Stimulated activated CD8-positive, alpha-beta memory T cell treated with anti-CD3 and anti-CD28 coated beads, Interleukin-4, amount 100 ng/mL, for 48 hours (primary cell): ENCODE measurements around the gene OR2AT4.
"Not testable (repeated sequence)": the region's sequence is repeated elsewhere in the genome, so short reads cannot be mapped to it uniquely, and the experiment has no call there.

Experiments used
- DNase-seq: peaks from one replicate; pipeline ENCODE4 v3.0.0-alpha.2; 2020

The OR2AT4 gene

DNA sequence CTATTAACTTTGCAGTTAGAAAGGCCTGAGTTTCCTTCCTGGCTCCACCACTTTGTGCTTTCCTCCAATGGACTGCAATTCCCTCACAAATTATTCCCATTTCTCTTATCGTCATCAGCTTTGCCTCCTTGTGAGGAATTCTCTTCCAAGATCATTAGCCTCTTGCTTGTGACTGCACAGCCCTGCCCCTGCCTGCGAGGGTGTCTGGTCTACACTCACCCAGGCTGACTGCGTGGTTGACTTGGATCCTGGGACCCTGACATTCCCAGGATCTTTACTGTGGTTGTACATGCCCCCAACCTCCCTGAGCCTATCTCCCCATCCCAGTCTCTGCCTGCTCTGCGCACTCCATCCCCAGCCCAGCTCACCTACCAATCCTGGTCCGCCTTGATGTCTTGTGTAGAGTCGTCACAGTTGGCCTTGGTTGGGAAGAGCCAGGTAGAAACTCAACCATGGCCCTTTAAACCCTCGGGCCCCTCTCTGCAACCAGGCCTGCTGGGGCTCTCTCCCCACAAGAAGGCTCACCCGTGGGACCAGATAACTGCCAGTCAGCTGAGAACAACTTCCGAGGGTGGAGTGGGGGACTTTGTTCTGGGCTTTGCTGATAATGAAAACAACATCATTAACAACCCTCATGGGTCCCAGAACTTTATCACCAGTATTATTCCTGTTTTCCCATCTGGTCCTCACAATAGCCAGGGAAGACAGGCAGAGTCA, at the start of gene OR2AT4:
TSS of gene OR2AT4 (minus strand) at position 421 of the 717 bp plus-strand sequence.
- no peak for DNase-seq

DNA sequence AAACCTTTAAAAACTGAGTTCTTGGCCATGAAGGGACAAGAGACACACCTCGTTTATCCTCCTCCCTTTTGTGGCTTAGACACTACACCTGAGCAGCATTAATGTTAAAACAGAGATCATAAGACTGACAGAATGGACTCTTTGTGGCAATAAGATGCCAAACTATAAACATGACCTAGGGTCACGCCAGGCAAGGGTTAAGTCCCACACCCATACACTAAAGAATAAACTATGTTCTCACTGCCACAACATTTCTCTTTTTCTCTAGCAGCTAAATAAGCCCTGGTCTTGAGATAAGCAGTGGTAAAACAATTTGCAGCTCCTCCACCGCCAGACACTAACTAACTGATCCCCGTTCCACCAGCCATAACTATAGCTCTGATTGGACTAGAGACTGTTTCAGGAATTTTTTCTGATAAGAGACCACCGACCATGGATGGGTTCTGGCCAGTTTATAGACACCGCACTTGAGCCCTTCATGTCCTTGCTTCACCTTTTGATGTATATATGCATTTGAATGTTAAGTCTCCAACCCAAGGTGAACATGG, 49.4 kb upstream of the OR2AT4 start:
- DNase-seq, result no peak

DNA sequence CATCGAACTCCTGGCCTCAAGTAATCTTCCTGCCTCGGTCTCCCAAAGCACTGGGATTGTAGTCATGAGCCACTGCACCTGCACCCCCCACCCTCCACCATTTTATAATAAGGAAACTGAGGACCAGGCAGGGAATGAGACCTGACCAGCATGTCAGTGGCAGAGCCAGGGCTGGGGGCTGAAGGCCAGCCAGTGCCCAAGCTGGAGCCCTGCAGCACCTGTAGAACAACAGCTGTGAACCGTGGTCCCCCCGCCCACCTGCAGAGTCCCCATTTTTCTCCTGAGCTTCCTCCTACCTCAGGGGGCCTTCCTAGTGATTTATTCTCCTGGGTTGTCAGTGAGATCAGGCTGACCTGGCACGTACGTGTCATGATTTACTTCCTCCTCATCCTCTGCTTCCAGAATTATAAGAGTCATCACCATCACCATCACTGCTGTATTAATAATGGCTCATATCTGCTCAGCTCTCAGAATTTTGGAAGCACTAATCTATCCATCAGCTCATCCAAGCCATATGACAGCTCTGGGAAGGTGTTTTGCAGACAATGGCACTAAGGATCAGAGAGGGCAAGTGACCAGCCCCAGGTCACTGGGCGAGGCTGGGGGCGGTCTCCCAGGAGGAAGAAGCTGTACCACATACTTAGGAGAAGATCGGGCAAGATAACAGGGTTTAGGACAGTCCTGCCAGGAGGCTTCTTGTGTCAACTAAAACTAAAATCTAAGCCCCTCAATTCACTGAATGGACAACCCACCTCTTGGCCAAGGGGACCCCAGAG, 48.7 kb upstream of the OR2AT4 start:
- no peak for DNase-seq

DNA sequence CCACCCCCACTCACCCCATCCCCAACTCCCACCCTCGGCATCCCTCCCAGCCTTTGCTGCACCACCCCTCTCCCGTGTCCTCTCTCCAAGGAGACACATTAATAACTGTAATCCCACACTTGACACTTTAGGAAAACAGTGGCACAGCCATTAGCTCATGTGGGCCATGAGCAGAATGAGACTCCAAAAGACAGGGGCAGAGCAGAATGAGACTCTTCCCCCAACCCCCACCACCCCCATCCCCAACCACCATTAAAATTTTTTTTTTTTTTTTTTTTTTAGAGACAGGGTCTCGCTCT, 48.0 kb upstream of the OR2AT4 start:
- no peak for DNase-seq

DNA sequence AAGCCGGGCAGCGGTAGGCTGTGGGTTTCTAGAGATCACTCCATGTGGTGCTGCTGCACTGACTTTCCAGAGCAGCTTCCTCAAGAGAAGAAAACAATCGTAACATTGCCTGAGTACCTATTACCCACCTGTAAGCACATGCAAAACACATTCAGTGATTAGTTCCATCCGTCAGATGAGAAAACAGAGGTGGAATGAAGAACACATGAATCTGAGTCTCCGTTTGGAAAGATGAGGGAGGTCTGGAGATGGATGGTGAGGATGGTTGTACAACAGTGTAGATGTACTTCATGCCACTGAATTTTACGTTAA, 46.7 kb upstream of the OR2AT4 start:
- DNase-seq, result peak; percentile 15

DNA sequence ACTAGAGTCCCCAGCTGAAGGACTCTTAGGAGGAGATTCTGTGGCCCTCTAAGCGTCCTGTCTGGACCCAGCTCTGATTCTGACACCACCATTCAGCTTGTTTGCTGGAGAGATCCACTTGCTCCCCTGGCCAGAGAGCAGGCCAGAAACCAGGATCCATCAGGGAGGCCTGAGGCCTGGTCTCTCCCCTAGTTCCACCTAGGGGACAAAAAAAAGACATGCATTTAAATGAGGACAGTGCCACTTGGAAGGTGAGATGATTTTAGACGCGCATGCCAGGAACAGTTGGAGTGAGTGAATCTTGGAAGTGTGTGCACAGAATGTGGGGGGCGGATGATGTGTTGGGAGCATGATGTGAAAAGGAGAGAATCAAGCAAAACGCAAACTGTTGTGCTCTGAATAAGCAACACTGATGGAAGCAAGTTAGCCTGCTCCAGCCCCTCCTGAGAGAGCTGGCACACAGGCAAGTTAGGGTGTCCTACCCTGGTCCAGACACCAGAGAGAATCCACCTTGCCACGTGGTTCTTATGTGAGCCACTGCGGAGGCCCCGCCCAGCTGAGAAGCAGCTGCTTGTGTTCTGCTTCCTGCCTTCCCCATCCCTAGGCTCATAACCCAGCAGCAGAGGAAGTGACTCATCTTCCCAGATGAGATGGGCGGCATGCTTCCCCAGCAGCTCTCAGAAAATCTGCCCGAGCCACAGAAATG, 46.2 kb upstream of the OR2AT4 start:
- peak; percentile 78 for DNase-seq

DNA sequence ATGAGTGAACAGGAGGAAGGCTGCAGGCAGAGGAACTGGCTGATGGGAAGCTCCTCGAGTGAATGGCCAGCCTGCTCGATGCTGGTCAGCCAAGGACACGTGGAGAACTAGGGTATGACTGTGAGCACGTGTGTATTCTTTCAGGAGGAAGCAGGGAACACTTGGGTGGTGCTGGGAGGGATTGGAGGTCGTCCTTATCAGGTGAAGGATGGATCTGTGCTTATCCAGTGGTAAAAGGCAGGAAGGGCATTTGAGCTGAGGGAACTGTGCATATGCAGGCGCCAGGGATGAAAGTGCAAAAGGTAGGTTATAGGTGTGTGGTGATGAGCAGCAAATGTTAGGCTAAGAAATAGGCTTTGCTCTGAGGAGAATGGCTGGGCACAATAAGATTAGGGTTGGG, 44.5 kb upstream of the OR2AT4 start:
- no peak for DNase-seq

DNA sequence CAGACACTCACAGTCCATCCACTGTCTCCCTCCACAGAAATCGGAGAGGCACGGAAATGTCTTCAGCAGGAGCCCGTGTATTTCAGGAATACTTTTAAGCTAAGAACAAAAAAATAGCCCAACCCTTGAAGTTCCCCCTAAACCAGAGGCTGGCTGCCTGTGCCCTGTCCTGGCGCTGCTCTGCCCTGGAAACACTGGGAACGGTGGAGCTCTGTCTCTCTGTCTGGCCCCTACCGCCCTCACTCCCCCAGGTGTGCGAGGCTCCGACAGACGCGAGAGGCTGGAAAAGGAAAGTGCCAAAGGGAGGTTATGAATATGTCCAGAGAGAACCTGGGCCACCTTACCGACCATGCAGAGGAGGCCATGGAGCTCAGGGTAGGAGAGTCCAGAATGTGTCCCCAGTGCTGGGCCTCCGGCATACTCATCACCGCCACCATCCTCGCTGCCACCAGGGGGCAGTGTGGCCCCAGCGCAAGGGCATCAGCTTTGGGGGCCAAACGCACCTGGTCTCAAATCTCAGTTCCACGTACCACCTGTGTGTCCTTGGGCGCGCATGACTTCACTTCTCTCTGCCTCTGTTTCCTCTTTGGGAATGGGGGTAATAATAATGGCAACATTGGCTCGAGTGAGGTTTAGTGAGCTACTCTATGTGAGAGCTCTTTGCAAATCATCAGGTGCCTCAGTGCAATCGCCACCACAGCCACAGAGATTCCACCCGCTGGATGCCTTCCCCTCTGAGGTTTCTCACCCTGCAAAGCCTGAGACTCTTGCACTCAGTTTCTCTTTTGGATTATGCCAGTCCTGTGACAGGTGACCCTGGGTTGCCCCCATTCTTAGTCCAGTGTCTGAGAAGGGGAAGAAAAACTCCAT, 43.8 kb upstream of the OR2AT4 start:
- peak; percentile 89 for DNase-seq

DNA sequence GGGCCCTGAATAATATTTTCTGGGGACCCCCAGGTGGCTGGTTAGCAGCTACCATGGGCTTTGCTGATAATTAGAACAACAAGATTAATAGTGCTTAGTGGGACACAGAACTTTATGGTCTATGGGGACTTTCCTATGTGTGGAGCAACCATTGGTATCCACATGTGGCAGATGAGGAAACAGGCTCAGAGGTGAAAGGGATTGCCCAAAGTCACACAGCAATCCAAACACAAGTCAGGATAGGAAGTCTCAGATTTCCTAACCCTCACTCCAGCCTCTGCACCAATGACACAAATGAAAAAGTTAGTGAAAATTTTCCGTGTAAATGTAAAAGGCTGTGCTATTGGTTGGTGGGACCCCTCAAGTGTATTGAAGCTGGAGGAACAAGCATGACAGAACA, 39.0 kb upstream of the OR2AT4 start:
- DNase-seq, result no peak

DNA sequence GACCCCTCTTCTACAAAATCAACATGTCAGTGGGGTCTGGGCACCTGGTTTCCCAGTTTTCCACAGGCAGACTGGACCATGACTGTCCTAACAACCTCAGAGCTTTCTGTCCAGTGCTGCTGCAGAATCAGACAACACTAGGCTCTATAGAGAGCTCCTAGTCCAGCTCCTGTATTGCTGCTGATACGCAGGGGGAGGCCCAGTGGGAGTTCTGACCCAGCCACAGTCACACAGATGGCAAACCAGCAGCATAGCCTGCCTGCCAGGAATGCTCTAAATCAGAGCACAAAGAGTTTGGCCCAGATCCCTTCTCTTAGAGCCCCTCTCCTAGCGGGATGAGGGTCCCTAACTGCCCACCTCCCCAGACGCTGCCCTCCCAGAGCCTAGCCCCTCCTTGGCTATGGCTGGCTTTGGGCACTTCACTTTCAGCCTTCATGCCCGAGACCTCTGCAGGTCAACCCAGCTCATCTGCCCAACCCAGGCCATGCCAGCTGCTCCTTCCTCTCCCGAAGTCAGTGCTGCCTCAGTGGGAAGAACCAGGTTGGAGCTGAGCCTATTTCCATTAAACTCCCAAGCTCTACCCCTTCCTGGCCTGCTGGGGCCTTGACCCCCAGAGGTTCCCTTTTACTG, 38.5 kb upstream of the OR2AT4 start:
- no peak for DNase-seq

DNA sequence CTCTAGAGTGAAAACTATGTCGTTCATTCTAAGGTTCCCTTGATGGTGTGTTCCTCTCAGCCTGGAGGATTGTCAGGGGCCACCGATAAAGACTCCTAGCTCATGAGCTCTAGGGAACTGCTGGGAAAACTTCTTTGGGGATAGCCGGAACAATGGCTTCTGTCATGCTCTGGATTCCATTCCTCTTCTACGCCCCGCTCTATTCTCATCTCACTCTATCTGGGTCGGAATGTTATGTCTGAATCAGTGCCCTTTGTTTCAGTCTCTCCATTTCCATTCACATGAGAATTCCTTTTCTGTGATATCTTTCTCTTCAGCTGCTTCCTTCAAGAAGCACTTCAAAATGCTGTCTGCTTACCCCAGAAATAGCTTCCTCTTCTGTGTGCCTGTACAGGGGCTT, 37.3 kb upstream of the OR2AT4 start:
- DNase-seq, result no peak

DNA sequence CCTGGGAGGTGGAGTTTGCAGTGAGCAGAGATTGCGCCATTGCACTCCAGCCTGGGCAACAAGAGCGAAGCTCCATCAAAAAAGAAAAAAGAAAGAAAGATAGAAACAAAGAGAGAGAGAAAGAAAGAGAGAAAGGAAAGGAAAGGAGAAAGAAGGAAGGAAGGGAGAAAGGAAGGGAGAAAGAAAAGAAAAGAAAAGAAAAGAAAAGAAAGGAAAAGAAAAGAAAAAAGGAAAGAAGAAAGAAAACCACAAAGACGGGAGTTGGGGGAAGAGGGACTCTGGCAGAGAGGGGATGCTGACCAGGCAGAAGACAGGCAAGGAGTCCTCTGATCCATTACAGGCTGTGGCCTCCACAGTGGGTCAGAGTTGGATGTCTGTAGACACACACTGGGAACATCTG, 35.4 kb upstream of the OR2AT4 start:
- DNase-seq, result no peak

DNA sequence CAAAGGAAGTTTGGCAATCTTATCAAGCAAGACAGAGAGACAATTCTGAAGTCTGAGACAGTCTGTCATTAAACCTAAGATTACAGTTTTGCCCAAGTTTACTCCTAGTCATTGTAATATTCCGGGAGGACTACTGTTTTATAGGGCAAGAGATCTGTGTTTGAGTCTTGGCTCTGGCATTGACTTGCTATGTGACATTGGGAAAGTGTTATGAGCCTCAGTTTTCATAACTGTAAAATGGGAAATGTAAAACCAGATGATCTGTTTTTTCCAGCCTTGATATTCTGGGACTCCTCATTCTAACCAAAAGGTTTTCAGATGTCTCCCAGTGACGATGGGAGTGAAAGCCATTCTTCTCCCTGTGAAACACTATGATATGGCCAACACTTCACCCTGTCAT, 29.9 kb upstream of the OR2AT4 start:
- DNase-seq, result no peak

DNA sequence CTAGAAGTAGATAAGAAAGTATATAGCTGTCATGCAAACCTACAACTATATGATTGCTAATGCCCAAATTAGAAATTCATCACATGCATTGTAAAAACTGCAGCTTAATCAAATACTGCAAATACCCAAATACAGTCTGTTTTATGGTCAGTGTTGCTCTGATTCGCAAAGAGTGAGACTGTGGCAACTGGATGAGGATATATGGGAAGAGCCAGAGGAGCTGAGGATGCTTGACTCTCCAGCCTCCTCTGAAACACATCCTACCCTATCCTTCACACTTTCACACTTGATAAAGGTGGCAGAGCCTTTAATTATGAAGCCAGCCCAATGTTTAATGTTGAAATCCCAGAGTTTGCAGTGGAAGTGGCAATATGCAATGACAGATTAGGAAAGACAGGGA, 21.9 kb upstream of the OR2AT4 start:
- DNase-seq, result no peak

DNA sequence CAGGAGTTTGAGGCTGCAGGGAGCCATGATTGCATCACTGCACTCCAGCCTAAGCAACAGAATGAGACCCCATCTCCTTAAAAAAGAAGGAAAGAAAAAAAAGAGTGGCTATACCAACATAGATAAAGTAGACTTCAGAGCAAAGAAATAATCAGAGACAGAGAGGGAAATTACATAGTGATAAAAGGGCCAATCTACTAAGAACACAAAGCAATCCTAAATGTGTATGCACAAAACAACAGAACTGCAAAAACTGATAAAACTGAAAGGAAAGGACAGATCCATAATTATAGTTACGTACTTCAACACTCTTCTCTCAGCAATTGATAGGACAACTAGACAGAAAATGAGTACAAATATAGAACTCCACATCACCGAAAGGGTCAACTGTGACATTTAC, 17.8 kb upstream of the OR2AT4 start:
- no peak for DNase-seq

DNA sequence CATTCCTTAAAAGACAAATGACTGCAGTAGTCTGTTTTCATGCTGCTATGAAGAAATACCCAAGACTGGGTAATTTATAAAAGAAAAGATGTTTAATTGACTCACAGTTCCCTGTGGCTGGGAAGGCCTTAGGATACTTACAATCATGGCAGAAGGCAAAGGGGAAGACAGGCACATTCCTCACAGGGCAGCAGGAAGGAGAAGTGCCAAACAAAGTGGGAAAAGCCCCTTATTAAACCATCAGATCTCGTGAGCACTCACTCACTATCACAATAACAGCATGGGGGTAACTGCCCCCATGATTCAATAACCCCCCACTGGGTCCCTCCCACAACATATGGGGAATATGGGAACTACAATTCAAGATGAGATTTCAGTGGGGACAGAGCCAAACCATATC, 16.4 kb upstream of the OR2AT4 start:
- no peak for DNase-seq

DNA sequence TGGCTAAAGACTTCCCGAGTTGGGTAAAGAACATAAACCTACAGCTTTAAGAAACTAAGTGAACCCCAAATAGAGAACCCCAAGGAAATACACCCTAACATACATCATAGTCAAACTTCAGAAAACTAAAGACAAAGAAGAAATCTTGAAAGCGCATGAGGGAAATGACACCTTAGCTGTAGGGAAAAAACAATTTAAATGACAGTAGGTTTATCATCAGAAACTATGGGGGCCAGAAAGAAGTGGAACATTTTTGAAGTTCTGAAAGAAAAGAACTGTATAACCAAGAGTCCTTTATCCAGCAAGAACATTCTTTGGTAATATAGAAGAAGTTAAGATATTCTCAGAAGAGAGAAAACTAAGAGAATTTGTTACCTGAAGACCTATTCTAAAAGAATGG, 15.5 kb upstream of the OR2AT4 start:
- DNase-seq, result no peak

DNA sequence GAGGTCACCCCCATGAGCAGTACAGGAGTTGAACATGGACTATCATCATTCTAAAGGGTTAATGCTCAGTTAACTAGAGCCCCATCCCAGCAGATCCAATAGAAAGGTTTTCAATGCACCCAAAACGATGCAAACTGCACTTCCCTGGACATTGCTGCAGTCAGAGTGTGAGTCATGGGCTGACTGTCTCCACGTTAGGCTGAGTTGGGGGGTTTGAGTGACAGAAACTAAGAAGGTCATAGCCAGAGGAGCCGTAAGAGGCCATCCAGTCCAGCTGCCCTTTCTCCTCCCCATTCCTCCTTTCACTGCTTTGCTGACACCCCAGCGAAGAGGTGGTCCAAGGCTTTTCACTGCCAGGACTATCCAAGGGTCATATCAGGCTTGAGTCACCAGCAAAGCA, 10.5 kb upstream of the OR2AT4 start:
- no peak for DNase-seq

DNA sequence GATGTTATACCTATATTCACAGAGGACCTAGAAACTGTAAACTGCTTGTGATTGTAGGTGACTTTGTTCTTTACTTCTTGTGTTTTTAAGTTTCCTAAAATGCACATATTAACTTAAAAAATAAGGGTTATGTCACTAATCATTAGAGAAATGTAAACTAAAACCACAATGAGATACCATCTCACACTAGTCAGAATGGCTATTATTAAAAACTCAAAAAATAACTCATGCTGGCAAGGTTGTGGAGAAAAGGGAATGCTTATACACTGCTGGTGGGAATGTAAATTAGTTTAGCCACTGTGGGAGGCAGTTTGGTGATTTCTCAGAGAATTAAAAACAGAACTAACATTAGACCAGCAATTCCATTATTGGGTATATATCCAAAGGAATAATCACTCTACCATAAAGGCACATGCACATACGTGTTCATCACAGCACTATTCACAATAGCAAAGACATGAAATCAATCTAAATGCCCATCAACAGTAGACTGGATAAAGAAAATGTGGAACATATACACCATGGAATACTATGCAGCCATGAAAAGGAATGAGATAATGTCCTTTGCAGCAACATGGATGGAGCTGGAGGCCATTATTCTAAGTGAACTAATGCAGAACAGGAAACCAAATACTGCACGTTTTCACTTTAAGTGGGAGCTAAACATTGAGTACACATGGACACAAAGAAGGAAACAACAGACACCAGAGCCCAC, 9.4 kb upstream of the OR2AT4 start:
- DNase-seq, result not testable (repeated sequence)

DNA sequence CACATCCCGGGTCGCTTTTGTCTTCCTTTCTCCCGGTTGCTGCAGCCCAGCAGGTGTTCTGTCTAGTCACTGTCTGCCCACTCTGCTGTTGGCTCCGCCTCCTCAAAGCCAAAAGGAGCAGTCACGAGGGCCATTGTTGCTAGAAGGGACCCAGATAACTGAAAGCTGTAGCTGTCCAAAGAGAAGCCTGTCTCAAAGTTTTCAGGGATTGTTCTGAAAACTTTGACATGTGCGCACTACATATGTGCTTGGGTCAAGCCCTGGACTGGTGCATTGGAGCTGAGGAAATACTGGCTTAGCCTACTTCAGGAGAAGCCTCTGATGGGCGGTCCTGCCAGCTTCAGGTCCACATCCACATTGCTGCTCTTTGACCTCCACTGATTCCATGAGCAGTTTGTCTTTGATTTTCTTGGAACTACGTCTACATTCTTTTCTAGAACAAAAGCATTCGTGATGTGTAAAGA, 8.8 kb upstream of the OR2AT4 start:
- DNase-seq, result no peak

DNA sequence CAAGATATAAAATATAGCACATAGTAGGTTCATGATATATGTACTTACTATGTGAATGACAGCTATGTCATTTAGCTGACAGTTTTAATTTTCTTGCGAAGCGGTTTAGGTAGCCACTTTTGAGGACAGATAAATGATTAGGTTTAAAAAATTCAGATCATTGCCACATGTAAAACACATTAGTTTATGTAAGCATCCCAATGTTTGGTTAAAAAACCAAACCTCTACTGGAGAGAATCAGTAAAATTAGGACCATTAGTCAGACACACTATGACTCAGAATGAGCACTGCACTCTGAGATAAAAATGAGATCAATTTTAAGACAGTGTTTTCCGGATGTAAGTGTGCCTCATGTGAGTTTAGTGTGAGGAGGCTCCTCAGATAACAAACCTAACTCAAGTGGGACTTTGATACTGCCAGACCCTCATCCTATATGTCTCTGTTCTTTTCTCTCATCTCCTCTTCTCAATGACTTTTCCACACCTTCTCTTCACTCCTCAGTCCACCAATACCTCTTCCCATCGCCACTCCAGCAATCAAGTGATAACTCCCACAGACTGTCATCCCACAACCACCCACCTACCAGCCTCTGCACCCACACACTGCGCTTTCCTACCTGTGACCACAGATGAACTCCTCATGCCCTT, 6.8 kb upstream of the OR2AT4 start:
- no peak for DNase-seq
